ENCODE measurements around the gene PLEKHA6.

Gene PLEKHA6, protein sequence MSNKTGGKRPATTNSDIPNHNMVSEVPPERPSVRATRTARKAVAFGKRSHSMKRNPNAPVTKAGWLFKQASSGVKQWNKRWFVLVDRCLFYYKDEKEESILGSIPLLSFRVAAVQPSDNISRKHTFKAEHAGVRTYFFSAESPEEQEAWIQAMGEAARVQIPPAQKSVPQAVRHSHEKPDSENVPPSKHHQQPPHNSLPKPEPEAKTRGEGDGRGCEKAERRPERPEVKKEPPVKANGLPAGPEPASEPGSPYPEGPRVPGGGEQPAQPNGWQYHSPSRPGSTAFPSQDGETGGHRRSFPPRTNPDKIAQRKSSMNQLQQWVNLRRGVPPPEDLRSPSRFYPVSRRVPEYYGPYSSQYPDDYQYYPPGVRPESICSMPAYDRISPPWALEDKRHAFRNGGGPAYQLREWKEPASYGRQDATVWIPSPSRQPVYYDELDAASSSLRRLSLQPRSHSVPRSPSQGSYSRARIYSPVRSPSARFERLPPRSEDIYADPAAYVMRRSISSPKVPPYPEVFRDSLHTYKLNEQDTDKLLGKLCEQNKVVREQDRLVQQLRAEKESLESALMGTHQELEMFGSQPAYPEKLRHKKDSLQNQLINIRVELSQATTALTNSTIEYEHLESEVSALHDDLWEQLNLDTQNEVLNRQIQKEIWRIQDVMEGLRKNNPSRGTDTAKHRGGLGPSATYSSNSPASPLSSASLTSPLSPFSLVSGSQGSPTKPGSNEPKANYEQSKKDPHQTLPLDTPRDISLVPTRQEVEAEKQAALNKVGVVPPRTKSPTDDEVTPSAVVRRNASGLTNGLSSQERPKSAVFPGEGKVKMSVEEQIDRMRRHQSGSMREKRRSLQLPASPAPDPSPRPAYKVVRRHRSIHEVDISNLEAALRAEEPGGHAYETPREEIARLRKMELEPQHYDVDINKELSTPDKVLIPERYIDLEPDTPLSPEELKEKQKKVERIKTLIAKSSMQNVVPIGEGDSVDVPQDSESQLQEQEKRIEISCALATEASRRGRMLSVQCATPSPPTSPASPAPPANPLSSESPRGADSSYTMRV

DNA sequence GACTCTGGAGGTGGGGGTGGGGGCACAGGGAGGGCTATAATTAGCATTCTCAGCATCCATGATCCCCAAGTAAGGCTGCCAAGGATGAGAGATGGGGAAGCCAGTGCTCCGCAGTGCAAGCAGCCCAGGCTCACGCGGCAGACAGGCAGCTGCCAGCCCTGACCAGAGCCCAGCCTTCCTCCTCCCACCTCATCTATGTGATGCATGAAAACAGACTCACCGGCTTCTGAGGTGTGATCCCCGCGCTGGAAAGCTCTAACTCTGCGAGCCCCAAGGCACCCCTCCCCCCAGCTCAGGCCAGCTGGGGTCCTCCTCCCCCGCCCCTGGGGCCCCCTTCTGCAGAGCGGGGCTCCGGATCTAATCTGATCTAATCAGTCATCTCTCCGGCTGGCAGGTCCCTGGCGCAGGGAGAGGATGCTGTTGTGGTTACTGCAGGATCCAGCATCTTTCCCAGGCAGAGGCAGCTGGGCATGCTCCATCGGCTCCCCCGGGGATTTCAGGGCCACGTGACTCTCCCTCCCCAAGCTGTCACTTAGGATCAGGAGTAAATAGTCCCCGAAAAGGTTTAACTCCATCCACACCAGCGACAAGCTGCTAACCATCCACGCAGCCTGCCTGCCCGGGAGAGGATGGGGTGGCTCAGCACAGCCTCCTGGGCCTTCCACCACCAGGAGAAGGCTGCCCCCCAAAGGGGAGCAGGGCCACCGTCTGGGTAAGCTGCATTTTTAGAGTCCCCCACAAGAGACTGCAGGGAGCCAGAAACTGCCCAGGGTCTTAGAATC, at the start of gene PLEKHA6:
TSS of gene PLEKHA6 (minus strand) at position 456 of the 782 bp plus-strand sequence. CDS start 86,202 bp downstream, outside the sequence.
- DNase-seq, result peak; percentile 91

DNA sequence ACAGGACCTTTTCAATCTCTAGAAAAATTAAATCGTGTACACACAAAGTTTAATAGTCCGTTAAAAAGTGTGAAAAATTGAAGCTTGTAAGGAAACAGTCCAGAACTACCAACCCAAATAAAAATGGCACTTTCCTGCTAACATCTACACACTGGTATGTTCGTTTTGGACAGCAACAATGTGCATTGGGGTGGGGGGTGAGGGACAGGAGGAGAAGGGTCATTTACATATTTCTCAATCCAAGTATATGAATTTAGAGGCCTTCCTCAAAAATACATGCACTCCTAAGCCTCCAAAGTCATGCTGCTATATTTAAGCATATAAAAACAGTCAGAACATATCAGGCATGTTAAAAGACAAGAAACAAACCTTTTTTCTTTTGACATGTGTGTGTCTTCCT, 49.4 kb upstream of the PLEKHA6 start:
- DNase-seq, result no peak

DNA sequence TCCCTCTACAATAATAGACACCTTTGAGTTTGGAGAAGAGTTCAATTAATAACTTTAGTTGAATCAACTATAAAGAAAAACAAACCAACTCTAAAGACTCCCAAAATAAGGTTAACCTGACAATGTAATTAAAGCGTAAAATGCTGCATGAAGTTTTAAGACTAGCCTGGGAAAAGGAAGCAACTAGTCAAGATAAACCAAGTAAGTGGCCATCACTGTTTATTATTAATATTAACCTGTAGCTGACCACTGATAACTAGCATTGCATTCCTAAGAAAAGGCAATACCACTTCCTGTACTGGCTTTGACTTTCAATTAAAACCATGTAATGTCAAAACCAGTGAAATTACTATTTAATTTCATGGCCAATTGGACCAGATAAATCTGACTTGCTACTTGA, 48.9 kb upstream of the PLEKHA6 start:
- no peak for DNase-seq

DNA sequence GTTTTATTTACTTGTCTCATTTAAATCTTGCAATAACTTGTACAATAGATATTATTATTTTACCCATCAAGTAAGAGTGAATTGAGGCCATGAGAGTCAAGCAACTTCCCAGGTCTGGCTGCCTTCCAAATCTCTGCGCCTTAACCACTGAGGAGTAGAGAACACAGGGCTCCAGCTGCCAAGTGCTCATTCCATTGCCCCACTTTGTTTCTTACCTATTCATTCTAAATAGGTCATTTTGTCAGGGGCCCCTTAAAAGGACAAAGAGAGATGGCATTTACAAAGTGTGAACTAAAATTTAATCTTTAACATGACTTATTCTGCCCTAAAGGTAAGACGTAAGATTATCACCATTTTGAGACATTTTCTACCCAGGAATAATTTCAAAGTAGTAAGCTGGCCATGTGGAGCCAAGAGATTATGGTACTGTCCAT, 48.4 kb upstream of the PLEKHA6 start:
- peak; percentile 75 for DNase-seq

DNA sequence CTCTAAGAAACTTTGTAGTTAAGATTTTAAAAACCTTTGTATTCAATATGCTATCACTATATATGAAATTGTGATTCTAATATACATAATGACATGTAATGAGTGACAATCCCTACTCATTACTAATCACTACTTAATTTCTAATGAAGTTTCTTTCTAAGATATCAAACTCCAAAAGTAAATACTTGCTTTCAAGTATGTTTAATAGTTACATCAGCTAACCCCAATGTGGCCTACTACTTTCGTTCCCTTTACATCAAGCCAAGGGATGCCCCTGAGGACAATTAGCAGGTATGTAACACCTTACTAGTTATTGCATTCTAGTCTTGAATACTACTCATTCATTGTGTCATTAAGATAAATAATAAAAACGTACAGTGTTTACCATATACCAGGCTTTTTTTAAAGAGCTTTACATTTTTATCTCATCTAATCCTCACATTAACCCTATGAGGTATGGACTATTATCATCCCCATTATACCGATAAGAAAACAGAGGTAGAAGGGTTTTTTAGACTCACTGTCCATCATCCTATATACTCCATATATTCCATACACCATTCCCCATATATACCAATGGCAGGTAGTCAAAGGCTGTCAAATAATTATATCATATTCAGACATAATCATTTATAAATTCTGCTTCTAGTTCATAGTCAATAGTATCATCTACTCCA, 47.7 kb upstream of the PLEKHA6 start:
- no peak for DNase-seq

DNA sequence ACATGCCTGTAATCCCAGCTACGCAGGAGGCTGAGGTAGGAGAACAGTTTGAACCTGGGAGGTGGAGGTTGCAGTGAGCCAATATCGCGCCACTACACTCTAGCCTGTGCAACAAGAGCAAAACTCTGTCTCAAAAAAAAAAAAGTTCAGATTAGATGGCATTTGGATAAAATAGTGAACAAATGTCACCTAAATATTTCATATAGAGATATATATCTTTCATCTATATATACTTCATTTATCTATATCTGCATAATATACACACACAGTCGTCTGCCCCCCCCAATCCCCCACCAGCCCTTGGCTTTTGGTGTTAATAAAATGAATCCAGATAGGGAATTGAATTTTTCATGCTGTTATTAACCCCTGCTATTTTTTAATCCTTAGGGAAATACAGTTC, 46.9 kb upstream of the PLEKHA6 start:
- DNase-seq, result no peak

DNA sequence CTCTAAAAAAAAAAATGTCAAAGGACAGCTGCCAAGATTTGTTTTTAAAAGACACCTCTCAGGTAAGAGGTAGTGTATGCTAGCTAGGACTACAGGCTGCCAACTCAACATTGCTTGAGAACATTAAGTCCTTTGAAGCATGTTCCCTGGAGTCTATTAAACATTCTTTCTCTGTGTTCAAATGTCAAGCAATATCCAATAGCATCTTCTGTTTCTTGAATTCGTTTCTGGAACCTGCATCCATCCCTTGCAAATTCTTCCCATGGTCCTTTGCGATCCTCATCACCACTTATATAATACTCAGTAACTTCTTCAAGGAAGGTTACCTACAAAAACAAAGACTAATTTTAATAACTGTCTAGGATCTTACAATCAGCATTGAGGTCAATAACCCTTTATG, 46.3 kb upstream of the PLEKHA6 start:
- no peak for DNase-seq

DNA sequence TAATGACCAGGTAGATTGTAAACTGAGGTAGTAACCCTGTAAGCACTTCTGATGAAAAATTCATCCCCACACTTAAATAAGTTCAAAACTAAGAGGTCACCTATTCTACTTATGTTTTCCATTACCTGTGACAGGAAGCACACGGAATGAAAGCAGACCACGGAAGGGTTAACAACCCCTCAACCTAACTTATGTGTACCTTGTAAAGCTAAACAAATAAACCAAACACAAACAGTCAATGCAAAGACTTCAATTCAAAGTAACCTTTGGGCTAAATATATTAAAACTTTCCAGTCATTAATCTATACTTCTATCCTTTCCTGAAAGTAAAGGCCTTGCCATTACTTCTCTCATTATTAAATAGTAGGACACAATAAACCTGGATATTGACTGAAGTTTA, 44.9 kb upstream of the PLEKHA6 start:
- no peak for DNase-seq

DNA sequence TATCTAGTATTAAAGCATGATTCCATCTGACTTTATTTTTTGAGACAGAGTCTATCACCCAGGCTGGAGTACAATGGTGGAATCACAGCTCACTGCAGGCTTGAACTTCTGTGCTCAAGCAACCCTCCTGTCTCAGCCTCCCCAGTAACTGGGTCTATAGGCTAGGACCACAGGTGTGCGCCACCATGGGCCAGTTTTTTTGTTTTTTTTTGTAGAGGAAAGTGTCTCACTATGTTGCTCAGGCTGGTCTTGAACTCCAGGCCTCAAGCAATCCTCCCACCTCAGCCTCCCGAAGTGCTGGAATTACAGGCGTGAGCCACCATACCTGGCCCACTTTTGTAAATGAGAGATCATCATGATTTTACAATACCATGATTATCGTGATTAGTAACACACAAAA, 42.7 kb upstream of the PLEKHA6 start:
- no peak for DNase-seq

DNA sequence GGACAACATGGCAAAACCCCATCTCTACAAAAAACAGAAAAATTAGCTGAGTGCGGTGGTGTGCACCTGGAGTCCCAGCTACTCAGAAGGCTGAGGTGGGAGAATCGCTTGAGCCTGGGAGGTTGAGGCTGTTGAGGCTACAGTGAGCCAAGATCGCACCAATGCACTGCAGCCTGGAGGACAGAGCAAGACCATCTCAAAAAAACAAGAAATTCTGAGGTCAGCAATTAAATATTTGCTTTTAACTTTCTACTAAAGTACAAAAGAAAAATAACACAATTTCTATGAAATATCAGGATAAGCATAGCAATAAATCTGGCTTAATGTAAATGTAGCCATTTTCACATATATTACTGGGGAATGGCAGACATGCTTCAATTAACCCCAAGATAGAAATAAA, 42.0 kb upstream of the PLEKHA6 start:
- DNase-seq, result no peak

DNA sequence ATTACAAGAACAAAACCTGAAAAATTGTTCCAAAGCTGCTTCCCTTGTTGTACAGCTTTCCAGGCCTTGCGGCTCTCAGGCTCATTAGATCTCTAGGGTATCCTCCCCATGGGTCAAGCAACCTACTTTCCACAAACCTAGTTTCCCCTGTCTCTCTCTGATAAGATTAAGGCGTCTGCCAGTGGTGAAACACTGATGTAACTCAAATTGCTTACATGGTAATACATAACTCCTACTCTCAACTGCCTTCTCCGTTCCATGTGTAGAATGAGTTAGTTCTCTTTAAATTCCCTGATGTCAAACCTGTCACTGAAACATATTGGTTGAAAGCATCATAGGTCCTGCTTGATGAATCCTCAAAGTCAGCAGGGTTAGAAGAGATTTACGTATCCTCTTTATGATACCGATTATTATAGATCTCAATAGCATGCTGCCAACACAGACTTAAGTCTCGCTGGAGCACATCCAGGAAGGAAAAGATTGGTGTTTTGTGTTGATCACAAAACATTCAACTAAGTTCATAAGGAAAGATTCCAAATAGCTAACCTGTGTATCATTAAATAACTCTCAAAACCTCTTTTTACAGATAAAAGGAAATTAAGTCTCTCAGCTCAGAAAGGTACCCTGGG, 41.3 kb upstream of the PLEKHA6 start:
- DNase-seq, result no peak

DNA sequence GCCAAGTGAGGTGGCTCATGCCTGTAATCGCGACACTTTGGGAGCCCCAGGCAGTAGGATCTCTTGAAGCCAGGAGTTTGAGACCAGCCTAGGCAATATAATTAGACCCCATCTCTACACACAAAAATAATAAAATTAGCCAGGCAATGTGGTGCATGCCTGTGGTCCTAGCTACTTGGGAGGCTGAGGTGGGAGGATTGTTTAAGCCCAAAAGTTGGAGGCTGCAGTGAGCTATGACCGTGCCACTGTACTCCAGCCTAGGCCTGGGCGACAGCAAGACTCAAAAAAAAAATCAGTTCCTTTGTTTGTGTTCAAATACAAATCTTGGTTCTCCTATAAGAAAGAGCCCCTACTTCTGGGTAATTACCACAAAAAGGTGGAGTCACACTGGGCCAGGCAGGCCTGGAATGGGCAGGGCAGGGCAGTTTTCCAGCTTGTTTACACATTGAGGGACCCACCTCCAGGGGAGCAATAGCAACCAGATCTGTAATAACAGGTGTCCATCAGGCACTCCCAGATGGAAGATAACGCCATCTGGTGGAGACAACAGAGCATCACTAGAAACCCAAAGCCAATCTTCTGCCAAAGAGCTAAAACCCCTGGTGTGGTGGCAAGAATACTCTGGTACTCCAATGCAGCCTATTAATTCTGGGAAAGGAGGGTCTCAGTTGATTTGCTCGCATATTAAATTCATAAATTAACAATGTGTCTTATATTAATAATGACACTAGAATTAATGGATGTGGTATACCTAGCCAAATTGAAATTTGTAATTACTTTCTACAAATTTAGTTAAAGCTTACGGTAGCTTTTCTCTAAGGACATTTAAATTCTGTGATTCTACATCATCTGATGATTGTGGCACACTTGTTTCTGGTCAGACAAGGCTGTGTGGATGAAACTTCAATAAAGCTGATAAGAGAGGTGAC, 38.7 kb upstream of the PLEKHA6 start:
- peak; percentile 93 for DNase-seq

DNA sequence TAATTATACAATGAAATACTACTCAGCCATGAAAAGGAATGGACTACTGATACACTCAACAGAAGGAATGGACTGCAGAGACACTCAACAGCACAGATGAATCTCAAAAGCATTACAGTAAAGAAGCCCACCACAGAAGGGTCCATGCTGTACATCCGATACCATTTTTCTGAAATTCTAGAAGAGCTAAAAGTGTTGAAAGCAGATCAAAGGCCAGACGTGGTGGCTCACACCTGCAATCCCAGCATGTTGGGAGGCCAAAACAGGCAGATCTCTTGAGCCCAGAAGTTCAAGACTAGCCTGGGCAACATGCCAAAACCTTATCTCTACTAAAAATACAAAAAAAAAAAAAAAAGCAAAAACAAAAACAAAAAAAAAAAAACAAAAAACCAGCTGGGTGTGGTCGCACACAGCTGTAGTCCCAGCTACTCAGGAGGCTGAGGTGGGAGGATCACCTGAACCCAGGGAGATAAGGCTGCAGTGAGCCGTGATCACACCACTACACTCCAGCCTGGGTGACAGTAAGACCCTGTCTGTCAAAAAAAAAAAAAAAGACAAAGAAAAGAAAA, 36.4 kb upstream of the PLEKHA6 start:
- no peak for DNase-seq

DNA sequence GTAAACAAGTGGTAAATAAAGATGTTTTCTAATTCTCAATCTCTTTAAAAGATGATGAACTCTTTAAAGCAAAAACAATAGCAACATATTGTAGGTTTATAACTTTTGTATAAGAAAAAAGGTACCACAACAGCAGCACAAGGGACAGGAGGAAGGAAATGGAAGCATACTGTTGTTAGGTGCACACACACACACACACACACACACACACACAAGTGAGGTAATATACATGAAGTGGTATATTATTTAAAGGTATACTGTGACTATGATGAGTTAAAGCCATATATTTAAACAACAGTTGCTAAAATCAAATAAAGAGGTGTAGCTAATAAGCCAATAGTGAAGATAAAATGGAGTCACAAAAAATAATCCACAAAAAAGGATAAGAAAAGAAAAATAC, 31.9 kb upstream of the PLEKHA6 start:
- DNase-seq, result no peak

DNA sequence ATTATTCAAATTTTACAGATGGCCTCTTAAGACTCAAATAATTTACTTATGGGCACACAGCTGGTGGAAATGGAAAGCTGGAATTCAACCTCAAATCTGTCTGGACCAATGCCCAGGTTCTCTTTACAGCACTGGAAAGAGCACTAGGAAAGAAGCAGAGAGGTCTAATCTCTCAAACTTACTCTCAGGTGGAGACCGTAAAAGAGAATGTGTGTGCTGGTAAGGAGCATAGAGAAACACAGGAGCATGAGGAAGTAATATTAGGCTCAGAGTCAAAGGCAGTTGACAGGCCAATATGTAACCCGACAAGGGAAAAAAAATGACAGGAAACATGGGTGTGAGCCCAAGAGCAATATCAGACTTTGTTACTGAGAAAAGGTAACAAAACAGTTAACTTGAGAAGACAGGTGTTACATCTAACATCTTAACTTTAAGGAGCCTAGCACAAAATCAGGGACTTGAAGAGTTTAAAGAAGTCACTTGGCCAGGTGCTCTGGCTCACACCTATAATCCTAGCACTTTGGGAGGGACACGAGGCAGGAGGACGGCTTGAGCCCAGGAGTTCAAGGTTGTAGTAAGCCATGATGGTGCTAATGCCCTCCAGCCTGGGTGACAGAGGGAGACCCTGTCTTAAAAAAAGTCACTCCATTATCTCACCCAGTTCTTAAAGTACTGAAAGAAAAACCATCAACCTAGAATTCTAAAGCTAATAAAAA, 31.2 kb upstream of the PLEKHA6 start:
- DNase-seq, result peak; percentile 23

DNA sequence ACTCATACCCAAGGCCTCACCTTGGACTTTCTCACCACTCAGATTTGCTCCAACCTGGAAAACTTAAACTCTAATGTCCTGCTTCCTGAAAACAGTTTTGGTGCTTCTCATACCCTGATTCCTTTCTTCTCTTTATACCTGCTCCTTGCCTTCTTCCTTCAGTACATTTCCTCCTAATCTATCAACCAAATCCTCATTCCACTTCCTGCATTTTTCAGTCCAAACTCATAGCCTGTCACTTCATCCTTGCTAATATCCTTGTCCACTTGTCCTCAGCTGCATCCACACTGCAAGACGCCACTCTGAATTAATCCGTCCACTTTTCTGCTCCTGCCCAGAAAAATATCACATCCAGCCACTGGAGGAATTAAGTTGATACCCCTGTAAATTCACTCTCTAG, 26.0 kb upstream of the PLEKHA6 start:
- DNase-seq, result no peak

DNA sequence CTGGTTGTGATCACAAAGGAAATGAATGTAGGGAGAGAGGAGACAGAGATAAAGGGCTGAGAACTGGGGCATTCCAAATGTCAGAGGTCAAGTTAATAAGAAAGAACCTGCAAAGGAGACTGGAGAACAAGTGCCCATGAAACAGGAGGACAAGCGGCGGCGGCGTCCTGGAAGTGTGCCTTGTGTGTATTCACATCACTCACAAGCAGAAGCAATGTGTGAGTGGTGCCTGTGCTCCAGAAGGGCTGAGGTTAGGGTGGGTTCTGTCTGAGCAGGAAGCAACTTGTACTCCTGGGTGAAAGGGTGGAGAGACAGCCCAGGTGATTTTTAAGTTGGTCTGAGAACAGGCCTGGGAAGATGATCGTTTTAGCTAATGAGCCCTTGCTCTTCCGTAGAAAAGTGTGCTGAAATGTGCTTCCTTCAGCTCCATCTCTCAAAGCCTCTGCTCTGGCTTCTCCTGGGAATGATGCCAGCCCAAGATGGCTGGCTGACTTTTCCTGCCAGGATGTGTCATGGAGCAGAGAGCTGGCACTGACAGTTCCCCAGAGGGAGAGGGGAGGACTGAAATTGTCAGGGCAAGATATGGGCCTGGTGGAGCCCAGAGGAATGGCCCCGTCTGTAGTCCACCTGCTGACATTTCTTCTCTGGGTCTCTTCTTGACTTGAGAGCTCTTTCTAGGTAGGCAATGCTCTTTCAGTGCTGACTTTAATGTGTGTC, 25.1 kb upstream of the PLEKHA6 start:
- peak; percentile 23 for DNase-seq

DNA sequence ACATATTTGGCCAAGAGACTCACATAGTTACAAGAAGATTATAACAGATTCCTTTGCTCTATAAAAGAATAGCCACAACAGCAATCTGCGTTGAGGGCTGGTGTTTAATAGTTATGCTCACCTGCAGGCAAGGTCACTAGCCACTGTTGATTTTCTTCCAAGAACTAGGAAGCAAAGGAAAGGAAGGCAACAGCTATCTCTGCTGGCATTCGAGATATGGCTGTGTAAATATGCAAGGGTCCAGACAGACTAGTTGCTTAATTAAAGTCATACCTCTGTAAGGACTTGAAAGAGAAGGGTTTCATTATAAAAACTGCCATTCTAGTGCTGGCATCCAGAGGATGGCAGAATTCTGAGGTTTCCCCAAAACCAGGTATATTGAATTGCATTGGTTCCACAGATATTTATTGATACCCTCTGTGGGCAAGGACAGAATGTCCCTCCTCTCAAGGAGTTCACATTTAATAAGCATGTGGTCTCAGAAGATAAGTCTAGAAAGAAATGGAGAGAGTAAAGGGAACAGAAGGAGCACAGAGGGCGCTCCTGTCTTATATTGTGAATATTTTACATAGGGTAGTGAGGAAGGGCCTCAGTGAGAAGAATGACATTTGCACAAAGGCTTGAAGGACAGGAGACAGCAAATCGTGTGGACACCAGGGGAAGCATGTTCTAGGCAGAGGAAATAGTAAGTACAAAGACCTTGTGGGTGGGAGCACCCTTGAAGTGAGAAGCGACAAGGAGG, 23.6 kb upstream of the PLEKHA6 start:
- DNase-seq, result no peak

All from NCI-H1105 treated with DMSO at 0.1 percent for 48 hours (cell line).